ENCODE data around the gene GRAP2.

DNA sequence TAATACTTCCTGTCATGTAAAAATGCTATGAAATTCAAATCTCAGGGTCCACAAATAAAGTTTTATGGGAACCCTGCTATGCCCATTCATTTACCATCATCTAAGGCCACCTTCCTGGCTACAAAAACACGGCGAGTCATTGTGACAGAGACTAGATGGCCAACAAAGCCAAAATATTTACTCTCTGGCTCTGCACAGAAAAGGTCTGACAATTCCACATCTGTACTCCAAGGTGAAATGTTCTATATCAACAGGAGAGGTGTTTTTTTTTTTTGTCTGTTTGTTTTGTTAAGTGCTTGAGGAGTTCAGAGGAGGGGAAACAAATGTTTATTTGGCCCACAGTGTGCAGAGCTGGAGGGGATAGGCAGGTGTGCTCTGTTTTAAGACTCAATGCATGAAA lies 40.7 kb downstream of the GRAP2 start:
- no peak for TF ChIP-seq POLR2A (IDR thresholded peaks at IDR 0.05)
- TF ChIP-seq, protein P1, sequence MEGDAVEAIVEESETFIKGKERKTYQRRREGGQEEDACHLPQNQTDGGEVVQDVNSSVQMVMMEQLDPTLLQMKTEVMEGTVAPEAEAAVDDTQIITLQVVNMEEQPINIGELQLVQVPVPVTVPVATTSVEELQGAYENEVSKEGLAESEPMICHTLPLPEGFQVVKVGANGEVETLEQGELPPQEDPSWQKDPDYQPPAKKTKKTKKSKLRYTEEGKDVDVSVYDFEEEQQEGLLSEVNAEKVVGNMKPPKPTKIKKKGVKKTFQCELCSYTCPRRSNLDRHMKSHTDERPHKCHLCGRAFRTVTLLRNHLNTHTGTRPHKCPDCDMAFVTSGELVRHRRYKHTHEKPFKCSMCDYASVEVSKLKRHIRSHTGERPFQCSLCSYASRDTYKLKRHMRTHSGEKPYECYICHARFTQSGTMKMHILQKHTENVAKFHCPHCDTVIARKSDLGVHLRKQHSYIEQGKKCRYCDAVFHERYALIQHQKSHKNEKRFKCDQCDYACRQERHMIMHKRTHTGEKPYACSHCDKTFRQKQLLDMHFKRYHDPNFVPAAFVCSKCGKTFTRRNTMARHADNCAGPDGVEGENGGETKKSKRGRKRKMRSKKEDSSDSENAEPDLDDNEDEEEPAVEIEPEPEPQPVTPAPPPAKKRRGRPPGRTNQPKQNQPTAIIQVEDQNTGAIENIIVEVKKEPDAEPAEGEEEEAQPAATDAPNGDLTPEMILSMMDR (IDR thresholded peaks at IDR 0.05) = no peak

Measured in breast epithelium (tissue), 3 donors.